ENCODE data around the gene TUBB3.

GRCh38 chr16:89936034-89936433 lies 12.9 kb downstream of the TUBB3 start:
- no peak for TF ChIP-seq CTCF (IDR thresholded peaks at IDR 0.05)
- TF ChIP-seq ZFX (IDR thresholded peaks at IDR 0.05; ENCODE audit: borderline replicate concordance), result no peak

Data from 22Rv1 (cell line).